ENCODE results near the gene SHC1. TPM values are rescaled to one million over a fixed set of nuclear protein-coding genes. Genes with fewer than 3 reads are reported as not detected.
A peak's percentile ranks its signal among the peaks of the same experiment; 100 is the strongest.

SHC1 gene
- total RNA-seq, 2 donors from 2014 or later = 98.3 to 104 TPM

- intact Hi-C loops (cut with DNase I) = no loop called here
- H3K27ac ChIP-seq = peak overlapping the region; percentile 72
- H3K4me1 ChIP-seq = peaks cover 7% of the 10 kb centered on the region
- TF ChIP-seq CTCF (IDR thresholded peaks at IDR 0.05) = no peak
- H3K4me3 ChIP-seq = peak overlapping the region; percentile 51
- H3K9me3 ChIP-seq = no peaks in the 10 kb centered on the region
- H3K27me3 ChIP-seq = no peaks in the 10 kb centered on the region
- peak; percentile 63 for DNase-seq
- H3K9ac ChIP-seq (ENCODE audit: low read depth in 2 of 2, low read length in 2 of 2) = peak overlapping the region; percentile 70 to 85
- H3K36me3 ChIP-seq = no peaks in the 10 kb centered on the region
Measured at GRCh38 chr1:154955039-154955717, 15.4 kb downstream of the SHC1 start.

GRCh38 chr1:154954541-154954940 is 16.0 kb downstream of the SHC1 start:
- H3K4me1 ChIP-seq = peaks cover 7% of the 10 kb centered on the region
- no peaks in the 10 kb centered on the region for H3K36me3 ChIP-seq
- no peak for TF ChIP-seq CTCF (IDR thresholded peaks at IDR 0.05)
- DNase-seq = no peak
- no peaks in the 10 kb centered on the region for H3K27me3 ChIP-seq
- no peak overlapping the region for H3K27ac ChIP-seq
- no peaks in the 10 kb centered on the region for H3K9me3 ChIP-seq
- intact Hi-C loops (cut with DNase I) = no loop called here
- peak overlapping the region; percentile 27 to 85 for H3K9ac ChIP-seq (ENCODE audit: low read depth in 2 of 2, low read length in 2 of 2)
- peak overlapping the region; percentile 51 for H3K4me3 ChIP-seq

GRCh38 chr1:154953611-154954038 is 16.9 kb downstream of the SHC1 start:
- no peak for TF ChIP-seq CTCF (IDR thresholded peaks at IDR 0.05)
- Histone ChIP-seq H3K9ac (ENCODE audit: low read depth in 2 of 2, low read length in 2 of 2) (peak overlapping the region in 1 of 2 donors; percentile 3), H3K4me1 (peaks cover 7% of the 10 kb centered on the region), H3K27ac (no peak overlapping the region), H3K4me3 (no peak overlapping the region), H3K27me3 (no peaks in the 10 kb centered on the region), H3K36me3 (no peaks in the 10 kb centered on the region), H3K9me3 (no peaks in the 10 kb centered on the region)
- intact Hi-C loops (cut with DNase I) = no loop called here
- no peak for DNase-seq

DNA sequence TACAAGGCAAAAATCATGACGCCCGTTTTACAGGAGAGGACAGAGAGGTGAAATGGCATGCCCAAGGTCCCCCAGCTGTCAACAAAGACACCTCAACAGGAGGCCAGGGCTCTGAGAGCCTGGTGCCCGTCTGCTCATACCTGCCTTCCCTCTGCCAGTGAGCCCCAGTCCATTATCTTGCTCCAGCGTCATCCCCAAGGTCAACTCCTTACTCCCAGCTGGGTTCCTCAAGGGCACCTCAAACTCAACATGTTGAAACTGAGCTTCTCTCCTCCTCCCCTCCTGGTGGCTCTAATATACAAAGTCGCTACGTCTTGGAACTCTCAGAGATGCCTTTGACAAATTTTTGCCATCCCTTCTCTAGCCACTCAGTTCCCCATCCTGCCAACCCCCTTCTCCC is 17.9 kb downstream of the SHC1 start:
- Histone ChIP-seq H3K9me3 (no peaks in the 10 kb centered on the region), H3K27me3 (no peaks in the 10 kb centered on the region), H3K4me3 (no peak overlapping the region), H3K36me3 (no peaks in the 10 kb centered on the region), H3K4me1 (peaks cover 7% of the 10 kb centered on the region), H3K9ac (ENCODE audit: low read depth in 2 of 2, low read length in 2 of 2) (no peak overlapping the region), H3K27ac (peak overlapping the region; percentile 27)
- DNase-seq = no peak
- no peak for TF ChIP-seq CTCF (IDR thresholded peaks at IDR 0.05)
- intact Hi-C loops (cut with DNase I) = no loop called here

DNA sequence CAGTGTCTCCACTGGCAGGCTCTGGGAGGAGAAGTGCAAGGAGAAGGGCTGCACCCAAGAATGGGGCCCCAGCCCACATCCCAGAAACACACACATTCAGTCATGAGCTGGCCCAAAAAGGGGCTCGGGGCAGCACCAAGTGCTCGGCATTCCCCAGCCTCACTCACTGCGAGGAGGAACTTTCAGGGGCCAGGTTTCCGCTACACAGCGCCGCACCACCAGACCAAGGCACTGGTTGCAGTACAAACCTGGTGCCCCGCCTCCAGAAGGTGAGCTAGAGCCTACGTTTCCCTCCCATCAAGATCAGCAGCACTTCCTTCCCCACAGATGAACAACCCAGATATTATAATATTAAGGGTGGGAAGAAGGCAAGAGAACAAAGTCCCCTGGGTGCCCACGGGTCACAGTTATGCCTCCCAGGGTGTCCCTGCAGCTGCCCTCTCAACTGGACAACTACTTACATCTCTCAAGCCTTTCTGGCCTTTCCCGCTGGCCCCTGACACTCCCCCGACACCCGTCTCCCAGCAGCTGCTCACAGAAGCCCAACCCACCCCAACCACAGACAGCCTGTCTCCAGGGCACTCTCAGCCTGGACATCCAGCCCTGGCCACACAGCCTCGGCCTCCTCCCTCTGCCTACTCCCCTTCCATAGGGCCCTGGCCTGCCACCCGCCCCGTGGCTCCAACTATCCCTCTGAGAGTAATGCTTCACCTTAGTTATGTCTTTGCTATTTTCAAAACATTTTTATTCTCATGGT is 18.5 kb downstream of the SHC1 start:
- peaks cover 7% of the 10 kb centered on the region for H3K4me1 ChIP-seq
- no peak for DNase-seq
- H3K9ac ChIP-seq (ENCODE audit: low read depth in 2 of 2, low read length in 2 of 2) = no peak overlapping the region
- no peaks in the 10 kb centered on the region for H3K36me3 ChIP-seq
- TF ChIP-seq CTCF (IDR thresholded peaks at IDR 0.05) = no peak
- H3K4me3 ChIP-seq = no peak overlapping the region
- H3K9me3 ChIP-seq = no peaks in the 10 kb centered on the region
- intact Hi-C loops (cut with DNase I) = no loop called here
- H3K27me3 ChIP-seq = no peaks in the 10 kb centered on the region
- peak overlapping the region; percentile 27 for H3K27ac ChIP-seq

All from colonic mucosa (tissue), 4 donors.